ENCODE data around the gene TCTN1.
"Not testable (repeated sequence)": the region's sequence is repeated elsewhere in the genome, so short reads cannot be mapped to it uniquely, and the experiment has no call there.

TCTN1 gene

DNA sequence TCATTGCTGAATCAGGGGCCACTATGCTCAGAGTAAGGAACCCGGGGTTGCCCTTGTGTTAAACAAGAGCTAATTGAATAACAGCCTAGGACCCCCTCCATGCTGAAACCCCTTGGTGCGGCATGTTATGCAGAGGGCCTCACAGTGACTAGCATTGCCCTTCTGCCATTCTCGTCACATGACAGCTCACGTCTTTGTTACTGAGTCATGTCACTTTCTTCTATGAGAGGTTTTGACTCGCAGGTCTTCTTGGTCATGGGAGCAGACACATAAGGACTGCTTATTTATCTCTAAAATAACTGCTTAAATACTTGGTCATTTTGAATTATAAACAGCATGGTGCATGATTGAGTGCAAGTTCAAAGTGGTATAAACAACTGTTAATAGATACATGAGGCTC lies 24.9 kb downstream of the TCTN1 start:
- DNase-seq (ENCODE audit: low read depth): no peak

DNA sequence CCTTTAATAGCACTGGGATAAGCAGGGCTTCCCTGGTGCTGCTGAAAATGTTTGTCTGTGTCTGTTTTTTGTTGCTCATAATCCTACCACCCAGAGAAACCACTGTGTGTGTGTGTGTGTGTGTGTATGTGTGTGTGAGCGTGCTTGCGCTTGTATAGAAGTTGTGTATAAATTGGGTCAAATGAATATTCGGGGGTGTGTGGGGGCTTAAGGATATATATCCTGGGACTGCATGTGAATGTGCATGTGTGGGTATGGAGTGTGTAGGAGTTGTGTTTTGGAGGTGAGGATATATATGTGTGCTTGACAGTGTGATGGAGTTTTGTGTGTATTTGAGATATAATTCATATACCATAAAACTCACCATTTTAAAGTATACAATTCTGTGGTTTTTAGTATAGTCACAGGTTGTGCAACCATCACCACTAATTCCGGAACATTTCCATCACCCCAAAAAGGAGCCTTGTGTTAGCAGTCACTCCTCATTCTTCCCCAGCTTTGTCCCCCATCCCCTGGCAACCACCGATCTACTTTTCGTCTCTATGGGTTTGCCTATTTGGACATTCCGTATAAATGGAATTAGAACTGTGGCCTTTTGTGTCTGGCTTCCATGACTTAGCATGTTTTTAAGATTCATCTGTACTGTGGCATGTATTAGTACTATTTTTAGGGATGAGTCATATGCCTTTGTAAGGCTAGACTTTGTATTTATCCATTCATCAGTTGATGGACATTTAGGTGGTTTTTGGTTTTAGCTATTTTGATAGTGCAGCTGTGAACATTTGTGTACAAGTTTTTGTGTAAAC lies 25.6 kb downstream of the TCTN1 start:
- no peak for DNase-seq (ENCODE audit: low read depth)

- DNase-seq (ENCODE audit: low read depth): no peak
Observed at GRCh38 chr12:110640275-110641025, 26.5 kb downstream of the TCTN1 start.

- DNase-seq (ENCODE audit: low read depth): no peak
Observed at GRCh38 chr12:110641521-110641920, 27.6 kb downstream of the TCTN1 start.

- DNase-seq (ENCODE audit: low read depth): no peak
Observed at GRCh38 chr12:110647631-110648040, 33.7 kb downstream of the TCTN1 start.

DNA sequence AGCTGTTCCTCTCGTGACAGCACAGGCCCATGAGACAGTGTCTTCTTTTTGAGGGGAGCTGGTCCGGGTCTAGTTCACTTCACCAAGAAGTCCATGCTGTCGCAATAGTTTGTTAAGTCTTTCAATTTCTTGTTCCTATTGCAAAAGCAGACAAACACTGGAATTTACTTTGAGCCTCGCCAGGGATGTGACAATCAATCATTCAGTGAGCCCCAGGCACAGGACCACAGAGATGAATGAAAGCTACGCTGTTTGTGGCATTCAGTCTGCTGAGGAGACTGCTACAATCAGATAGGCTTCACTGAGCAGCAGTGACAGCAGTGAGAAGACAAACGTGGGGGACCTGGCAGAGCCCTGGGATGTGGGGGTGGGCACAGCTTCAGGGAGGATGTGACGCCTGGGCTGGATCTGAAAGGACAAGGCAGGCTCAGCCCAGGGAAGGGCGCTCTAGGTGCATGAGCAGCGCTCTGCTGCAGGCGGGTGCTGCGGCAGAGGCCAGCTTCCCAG lies 35.5 kb downstream of the TCTN1 start:
- no peak for DNase-seq (ENCODE audit: low read depth)

GRCh38 chr12:110654238-110654637 lies 40.3 kb downstream of the TCTN1 start:
- DNase-seq (ENCODE audit: low read depth): not testable (repeated sequence)

GRCh38 chr12:110656071-110656655 lies 42.2 kb downstream of the TCTN1 start:
- DNase-seq (ENCODE audit: low read depth): no peak

- no peak for DNase-seq (ENCODE audit: low read depth)
Observed at GRCh38 chr12:110657747-110658146, 43.8 kb downstream of the TCTN1 start.

GRCh38 chr12:110658242-110658641 lies 44.3 kb downstream of the TCTN1 start:
- no peak for DNase-seq (ENCODE audit: low read depth)

DNA sequence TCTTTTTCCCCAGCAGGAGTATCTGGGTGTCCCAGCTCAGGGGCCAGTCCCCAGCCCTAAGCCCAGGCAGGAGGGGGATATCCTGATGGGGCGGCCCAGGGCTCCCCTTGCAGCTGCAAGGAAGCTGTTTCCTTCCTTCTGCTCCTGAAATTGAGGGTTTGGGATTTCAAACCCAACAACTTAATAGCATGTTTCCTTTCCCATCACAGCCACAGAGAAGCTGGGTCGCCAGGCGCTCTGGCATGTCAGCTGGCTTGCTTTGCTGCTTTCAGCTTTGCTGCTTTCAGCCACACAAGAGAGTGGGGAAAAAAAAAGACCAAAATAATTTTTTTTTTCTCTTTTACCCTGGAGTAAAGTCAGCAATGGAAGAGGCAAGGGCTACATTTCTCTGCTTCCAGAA lies 44.9 kb downstream of the TCTN1 start:
- no peak for DNase-seq (ENCODE audit: low read depth)

- DNase-seq (ENCODE audit: low read depth): peak; percentile 49
Observed at GRCh38 chr12:110661337-110661972, 47.5 kb downstream of the TCTN1 start.

GRCh38 chr12:110666892-110667291 lies 53.0 kb downstream of the TCTN1 start:
- DNase-seq (ENCODE audit: low read depth): no peak

DNA sequence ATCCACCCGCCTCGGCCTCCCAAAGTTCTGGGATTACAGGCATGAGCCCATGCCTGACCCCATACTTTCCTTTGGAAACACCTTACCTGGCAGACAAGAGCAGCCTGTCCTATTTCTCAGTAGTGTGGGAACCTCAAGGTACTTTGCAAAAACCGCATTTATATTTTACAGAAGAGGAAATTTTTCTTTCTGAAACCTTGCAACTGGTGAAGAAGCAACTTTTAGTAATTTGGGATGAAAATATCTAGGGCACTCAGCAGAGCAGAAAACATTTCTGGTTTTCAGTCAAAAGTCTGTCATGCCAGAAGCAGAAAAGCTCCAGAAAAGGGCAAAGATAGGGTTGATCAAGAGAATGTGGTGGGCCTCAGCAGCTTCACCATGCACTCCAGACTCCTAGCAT lies 53.7 kb downstream of the TCTN1 start:
- DNase-seq (ENCODE audit: low read depth): no peak

DNA sequence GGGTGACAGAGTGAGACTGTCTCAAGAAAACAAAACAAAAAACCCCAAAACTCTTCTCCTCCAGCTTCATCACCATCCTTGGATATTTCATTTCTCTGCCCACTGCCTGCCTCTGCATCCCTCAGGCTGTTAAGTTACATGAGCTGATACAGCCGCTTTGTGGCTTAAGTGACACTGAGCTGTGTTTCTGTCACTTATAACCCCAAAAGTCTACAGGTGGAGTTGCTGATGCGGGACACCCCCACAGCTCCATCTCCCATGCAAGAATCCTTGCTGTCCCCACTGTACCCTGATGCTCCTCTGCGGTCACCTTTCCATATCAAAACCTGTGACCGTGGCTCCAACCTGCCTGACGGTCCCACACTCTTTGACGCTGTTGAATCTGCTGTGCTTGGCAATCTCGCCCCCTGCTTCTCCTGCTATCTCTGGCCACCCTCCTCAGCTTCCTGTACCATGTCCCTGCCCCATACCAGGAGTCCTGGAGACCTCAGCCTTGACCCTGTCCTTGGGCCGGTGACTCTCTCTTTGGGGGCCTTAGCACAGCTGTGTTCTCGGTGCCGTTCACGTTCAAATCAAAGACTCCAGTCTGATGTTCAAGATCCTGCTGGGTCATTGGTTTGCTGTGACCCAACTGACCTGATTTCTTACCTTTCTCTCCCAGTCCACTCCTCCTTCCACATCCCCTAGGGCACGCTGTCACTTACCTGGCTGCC lies 54.7 kb downstream of the TCTN1 start:
- DNase-seq (ENCODE audit: low read depth): no peak

DNA sequence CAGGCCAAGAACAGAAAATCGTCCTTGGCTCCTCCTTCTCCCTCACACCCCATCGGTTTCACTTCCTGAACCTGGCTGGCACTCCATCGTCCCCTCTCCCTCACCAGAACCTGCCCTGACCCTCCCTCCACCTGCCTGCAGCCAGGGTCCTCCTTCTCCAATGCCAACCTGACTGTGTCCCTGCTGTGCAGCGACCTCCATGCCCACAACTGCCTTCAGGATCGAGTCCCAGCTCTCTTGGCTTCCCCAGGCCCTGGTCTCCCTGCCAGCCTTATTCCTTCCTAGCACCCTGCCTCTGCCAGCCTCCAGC lies 55.2 kb downstream of the TCTN1 start:
- no peak for DNase-seq (ENCODE audit: low read depth)

DNA sequence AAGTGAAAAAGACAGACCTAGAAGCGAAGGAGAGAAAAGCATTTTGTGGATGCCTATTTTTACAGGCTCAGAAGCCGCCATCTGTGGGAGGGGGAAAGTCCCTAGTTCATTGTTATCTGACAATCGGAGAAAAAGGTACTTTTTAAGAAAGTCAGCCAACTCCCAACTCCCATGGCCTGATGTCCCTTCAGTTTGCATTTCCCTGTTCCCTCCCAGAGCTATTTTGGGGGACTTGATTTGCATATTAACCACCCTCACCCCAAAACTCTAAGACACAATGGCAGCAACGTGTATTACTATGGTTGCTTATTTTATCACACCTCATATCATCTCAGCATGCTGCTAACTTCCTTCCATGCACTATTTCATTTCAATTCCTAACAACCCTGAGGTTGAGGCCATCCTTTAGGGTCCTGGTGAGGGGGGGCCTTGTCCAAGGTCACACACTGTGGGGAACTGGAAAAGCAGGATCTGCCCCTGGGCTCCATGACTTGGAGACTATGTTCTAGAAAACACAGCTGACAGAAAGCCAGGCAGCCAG lies 56.3 kb downstream of the TCTN1 start:
- no peak for DNase-seq (ENCODE audit: low read depth)

GRCh38 chr12:110676171-110676570 lies 62.2 kb downstream of the TCTN1 start:
- no peak for DNase-seq (ENCODE audit: low read depth)

DNA sequence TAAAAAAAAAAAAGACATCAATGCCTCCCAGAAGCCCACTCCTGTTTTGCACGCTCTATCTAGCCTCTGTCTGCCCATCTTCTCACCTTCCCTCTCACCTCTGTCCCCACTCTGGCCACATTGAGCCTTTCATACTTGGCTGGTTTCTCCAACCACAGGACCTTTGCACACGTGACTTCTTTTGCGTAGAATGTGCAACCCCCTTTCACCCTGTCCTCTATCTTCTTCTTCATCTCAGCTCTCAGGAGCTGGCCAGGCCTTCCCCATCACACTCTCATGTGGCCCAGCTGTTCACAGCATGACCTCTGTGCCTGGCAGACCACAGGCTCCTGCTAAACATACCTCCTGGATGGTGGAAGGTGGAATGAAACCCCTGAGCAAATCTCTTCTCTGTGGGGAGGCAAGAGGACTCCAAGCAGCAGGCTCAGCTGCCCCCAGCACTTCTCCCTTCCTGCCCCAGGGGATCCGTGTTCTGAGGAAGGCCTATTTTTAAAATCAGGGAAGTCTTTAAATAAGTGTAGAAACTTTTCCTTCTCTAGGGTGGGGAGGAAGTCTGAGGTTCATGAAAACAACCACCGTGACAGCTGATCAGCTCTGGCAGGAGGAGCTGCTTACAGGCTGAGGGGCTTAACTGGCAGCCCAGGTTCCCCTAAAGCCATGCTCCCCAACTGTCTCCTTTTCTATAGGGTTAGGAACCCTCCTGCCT lies 63.4 kb downstream of the TCTN1 start:
- no peak for DNase-seq (ENCODE audit: low read depth)

GRCh38 chr12:110677982-110678381 lies 64.1 kb downstream of the TCTN1 start:
- DNase-seq (ENCODE audit: low read depth): no peak

GRCh38 chr12:110679201-110679600 lies 65.3 kb downstream of the TCTN1 start:
- DNase-seq (ENCODE audit: low read depth): no peak
